ENCODE data around the gene PAFAH1B2. TPM values are rescaled to one million over a fixed set of nuclear protein-coding genes. Genes with fewer than 3 reads are reported as not detected.

PAFAH1B2 gene
- total and polyA plus RNA-seq, 2 experiments from 2014 or later = 87.5 to 148 TPM

DNA sequence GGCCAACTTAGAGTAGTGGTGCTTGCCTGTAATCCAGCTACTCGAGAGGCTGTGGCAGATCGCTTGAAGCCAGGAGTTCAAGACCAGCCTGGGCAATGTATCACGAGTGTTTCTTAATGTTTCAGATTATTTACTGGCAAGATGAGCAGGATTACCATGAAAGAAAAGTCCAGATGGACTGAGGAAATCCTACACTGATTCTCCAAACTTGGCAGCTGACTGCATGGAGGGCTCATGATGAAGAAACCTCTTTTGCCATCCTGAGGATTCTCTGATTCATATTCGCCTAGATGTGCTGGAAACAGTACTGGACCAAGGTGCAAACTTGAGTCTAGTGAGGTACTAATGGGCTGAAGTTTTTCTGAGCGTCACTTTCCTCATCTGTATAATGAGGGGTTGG lies 31.7 kb downstream of the PAFAH1B2 start:
- peaks cover 31% of the 10 kb centered on the region for H3K4me1 Mint-ChIP-seq
- Histone ChIP-seq H4K20me1 (replicated peaks; ENCODE audit: insufficient read depth) (peaks cover 5% of the 10 kb centered on the region; the same call in 1 of the 2 replicates), H3K36me3 (ENCODE audit: insufficient read depth) (0 out of 2 replicates have a peak, but pooled peaks cover 5% of the 10 kb centered on the region), H3F3A (replicated peaks; ENCODE audit: low read depth) (peaks cover 33% of the 10 kb centered on the region), H3K4me2 (no peak overlapping the region), H3K27ac (ENCODE audit: low read depth) (no peak overlapping the region), H3K4me3 (no peak overlapping the region), H3K79me2 (replicated peaks; ENCODE audit: insufficient read depth) (peaks cover 5% of the 10 kb centered on the region; the same call in 1 of the 2 replicates), H3K27me3 (ENCODE audit: insufficient read depth) (no peaks in the 10 kb centered on the region), H3K4me1 (ENCODE audit: insufficient read depth) (peaks cover 21% of the 10 kb centered on the region), H2AFZ (no peak overlapping the region), H3K9me2 (ENCODE audit: insufficient read depth) (no peaks in the 10 kb centered on the region)
- H3K9me3 Mint-ChIP-seq = no peaks in the 10 kb centered on the region
- TF ChIP-seq REST (IDR thresholded peaks at IDR 0.05; ENCODE audit: unreplicated experiment) (no peak), POLR2AphosphoS5 (IDR thresholded peaks at IDR 0.05; ENCODE audit: low read depth) (no peak), ZNF331 (CRISPR knock-in tag; IDR thresholded peaks at IDR 0.05; ENCODE audit: low read depth) (no peak), CREB1 (CRISPR knock-in tag; IDR thresholded peaks at IDR 0.05; ENCODE audit: low read depth) (no peak), ZNF114 (CRISPR knock-in tag; IDR thresholded peaks at IDR 0.05) (no peak), ZNF462 (CRISPR knock-in tag; IDR thresholded peaks at IDR 0.05) (no peak), ETS1 (IDR thresholded peaks at IDR 0.05) (no peak), NANOG (IDR thresholded peaks at IDR 0.05; ENCODE audit: borderline replicate concordance) (no peak), JUNB (IDR thresholded peaks at IDR 0.05; ENCODE audit: unreplicated experiment) (no peak), CTCF (conservative IDR thresholded peaks at IDR 0.05; ENCODE audit: low read depth in 2 of 2) (no peak), EZH2phosphoT487 (IDR thresholded peaks at IDR 0.05; ENCODE audit: unreplicated experiment) (no peak), STAT1 (IDR thresholded peaks at IDR 0.05; ENCODE audit: unreplicated experiment) (no peak), EZH2 (IDR thresholded peaks at IDR 0.05; ENCODE audit: low read depth, unreplicated experiment) (no peak)
- peaks cover 8% of the 10 kb centered on the region for H3K27me3 Mint-ChIP-seq (ENCODE audit: insufficient read depth, low read depth, poor library complexity)
- no peak for DNase-seq (ENCODE audit: low spot score)
- no peak for ATAC-seq
- H3K27ac Mint-ChIP-seq = no peak overlapping the region
- H3K4me3 Mint-ChIP-seq = no peak overlapping the region
- peaks cover 14% of the 10 kb centered on the region for H3K36me3 Mint-ChIP-seq (ENCODE audit: low read depth)

Measured in GM23338 (cell line).